Measurements from ENCODE around the gene VOPP1. TPM values are rescaled to one million over a fixed set of nuclear protein-coding genes. Genes with fewer than 3 reads are reported as not detected.

The VOPP1 gene
- total RNA-seq, 2 experiments from 2014 or later: 49.6 to 53.1 TPM

DNA sequence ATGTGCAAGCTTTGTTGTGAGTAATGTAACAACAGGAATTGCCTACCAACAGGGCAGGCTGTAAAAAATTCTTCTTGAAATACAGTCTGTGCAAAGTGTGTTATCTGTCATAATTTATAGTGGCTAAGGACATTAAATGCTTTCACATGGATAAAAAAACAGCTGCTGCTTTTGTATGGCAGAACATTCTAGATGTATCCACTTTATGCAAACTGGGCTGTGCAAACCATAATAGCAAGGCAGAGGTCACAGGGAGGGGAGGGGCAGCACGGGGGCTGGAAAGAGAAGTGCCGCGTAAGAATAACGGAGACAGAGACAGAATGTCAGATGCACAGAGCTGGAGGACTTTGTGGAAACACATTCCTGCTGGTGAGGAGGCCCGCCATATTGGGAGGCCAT, 86.1 kb downstream of the VOPP1 start:
- H3K36me3 Mint-ChIP-seq (ENCODE audit: low read depth): peaks cover 78% of the 10 kb centered on the region
- ChIA-PET CTCF (no interaction called here), POLR2A (no interaction called here)
- Histone ChIP-seq H3K27ac (ENCODE audit: low read depth in 1 of 2, low read length in 2 of 2) (no peak overlapping the region), H3K4me3 (ENCODE audit: low read length) (no peak overlapping the region), H3K9me3 (ENCODE audit: control insufficient read depth in 1 of 2, insufficient read depth in 1 of 2, low read length in 2 of 2) (no peaks in the 10 kb centered on the region), H3K27me3 (ENCODE audit: control insufficient read depth in 1 of 2, insufficient read depth in 2 of 2, low read length in 2 of 2) (no peaks in the 10 kb centered on the region), H3K4me1 (ENCODE audit: insufficient read depth, low read length) (peaks cover 44% of the 10 kb centered on the region), H3K36me3 (ENCODE audit: insufficient read depth, low read length) (peaks cover 69% of the 10 kb centered on the region)
- peaks cover 75% of the 10 kb centered on the region for H3K4me1 Mint-ChIP-seq (ENCODE audit: low read depth)
- TF ChIP-seq, protein P1, sequence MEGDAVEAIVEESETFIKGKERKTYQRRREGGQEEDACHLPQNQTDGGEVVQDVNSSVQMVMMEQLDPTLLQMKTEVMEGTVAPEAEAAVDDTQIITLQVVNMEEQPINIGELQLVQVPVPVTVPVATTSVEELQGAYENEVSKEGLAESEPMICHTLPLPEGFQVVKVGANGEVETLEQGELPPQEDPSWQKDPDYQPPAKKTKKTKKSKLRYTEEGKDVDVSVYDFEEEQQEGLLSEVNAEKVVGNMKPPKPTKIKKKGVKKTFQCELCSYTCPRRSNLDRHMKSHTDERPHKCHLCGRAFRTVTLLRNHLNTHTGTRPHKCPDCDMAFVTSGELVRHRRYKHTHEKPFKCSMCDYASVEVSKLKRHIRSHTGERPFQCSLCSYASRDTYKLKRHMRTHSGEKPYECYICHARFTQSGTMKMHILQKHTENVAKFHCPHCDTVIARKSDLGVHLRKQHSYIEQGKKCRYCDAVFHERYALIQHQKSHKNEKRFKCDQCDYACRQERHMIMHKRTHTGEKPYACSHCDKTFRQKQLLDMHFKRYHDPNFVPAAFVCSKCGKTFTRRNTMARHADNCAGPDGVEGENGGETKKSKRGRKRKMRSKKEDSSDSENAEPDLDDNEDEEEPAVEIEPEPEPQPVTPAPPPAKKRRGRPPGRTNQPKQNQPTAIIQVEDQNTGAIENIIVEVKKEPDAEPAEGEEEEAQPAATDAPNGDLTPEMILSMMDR (IDR thresholded peaks at IDR 0.05): no peak
- no peaks in the 10 kb centered on the region for H3K27me3 Mint-ChIP-seq
- intact Hi-C loops (cut with DNase I, micrococcal nuclease): no loop called here
- no peak overlapping the region for H3K4me3 Mint-ChIP-seq
- DNase-seq (no peak), ATAC-seq (ENCODE audit: poor library complexity) (no peak)
- H3K9me3 Mint-ChIP-seq: no peaks in the 10 kb centered on the region
- H3K27ac Mint-ChIP-seq: peak overlapping the region; percentile 74

DNA sequence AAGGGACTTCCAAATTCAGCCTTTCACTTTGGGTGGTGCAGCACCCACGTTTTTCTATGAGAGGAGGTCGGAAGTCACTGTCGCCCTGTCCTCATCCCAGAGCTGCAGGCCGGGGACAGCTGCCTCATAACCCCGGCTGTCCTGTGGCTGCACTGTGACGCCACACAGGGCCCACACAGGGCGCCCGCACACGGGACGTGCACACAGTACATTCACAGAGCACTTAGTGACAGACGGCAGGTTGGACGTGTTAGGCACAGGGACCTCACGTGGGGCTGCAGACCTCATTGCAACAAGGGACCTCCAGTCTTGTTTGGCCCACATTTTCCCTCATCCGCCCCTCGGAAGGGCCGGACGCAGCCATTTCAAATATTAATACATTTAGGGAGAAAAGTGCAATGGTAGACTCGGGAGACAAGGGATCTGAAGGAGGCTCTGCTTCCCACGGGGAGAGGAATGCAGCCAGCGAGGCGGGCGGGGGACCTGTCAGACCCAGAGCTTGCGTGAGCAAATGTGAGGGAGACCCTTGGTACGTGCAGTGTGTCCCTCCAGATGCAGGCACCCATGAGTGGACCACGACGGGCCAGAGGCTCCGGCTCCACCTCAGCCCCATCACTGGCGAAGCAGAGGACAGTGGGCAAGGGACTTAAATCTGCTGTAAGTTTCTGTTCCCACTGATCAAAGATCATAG, 86.7 kb downstream of the VOPP1 start:
- ATAC-seq (ENCODE audit: poor library complexity) (no peak), DNase-seq (no peak)
- Histone ChIP-seq H3K27ac (ENCODE audit: low read depth in 1 of 2, low read length in 2 of 2) (no peak overlapping the region), H3K9me3 (ENCODE audit: control insufficient read depth in 1 of 2, insufficient read depth in 1 of 2, low read length in 2 of 2) (no peaks in the 10 kb centered on the region), H3K36me3 (ENCODE audit: insufficient read depth, low read length) (peaks cover 64% of the 10 kb centered on the region), H3K27me3 (ENCODE audit: control insufficient read depth in 1 of 2, insufficient read depth in 2 of 2, low read length in 2 of 2) (no peaks in the 10 kb centered on the region), H3K4me3 (ENCODE audit: low read length) (no peak overlapping the region), H3K4me1 (ENCODE audit: insufficient read depth, low read length) (peaks cover 49% of the 10 kb centered on the region)
- Mint-ChIP-seq H3K27me3 (no peaks in the 10 kb centered on the region), H3K27ac (peak overlapping the region; percentile 70), H3K9me3 (no peaks in the 10 kb centered on the region), H3K36me3 (ENCODE audit: low read depth) (peaks cover 77% of the 10 kb centered on the region), H3K4me1 (ENCODE audit: low read depth) (peaks cover 76% of the 10 kb centered on the region), H3K4me3 (no peak overlapping the region)
- ChIA-PET CTCF (no interaction called here), POLR2A (no interaction called here)
- TF ChIP-seq, protein P1 (IDR thresholded peaks at IDR 0.05): no peak
- intact Hi-C loops (cut with DNase I, micrococcal nuclease): no loop called here

DNA sequence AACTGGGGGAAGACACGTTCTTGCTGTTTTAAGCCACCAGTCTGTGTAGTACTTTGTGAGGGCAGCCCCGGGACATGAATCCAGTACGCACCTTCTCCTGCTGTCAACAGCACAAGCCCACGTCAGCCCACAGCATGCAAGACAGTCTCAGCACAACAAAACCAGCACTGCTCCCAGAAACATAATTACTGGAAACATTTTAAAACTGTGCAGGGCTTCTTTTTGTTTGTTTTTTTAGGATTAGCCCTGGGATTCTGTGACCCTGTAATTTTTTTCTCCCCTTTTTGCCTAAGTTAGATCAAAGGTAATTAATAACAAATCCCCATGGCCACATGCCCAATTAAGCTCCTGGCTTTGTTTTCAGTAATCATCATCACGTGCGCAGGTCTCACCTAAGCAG, 87.5 kb downstream of the VOPP1 start:
- Mint-ChIP-seq H3K27me3 (no peaks in the 10 kb centered on the region), H3K9me3 (no peaks in the 10 kb centered on the region), H3K36me3 (ENCODE audit: low read depth) (peaks cover 71% of the 10 kb centered on the region), H3K4me1 (ENCODE audit: low read depth) (peaks cover 84% of the 10 kb centered on the region), H3K27ac (peak overlapping the region; percentile 70), H3K4me3 (no peak overlapping the region)
- ChIA-PET POLR2A (interaction anchor here (0.8 to 1.4 kb wide), 3 partner anchors 16 to 64 kb away, joined by 3 read pairs; no protein-coding TSS in a partner anchor), CTCF (no interaction called here)
- TF ChIP-seq, protein P1 (IDR thresholded peaks at IDR 0.05): no peak
- peaks cover 56% of the 10 kb centered on the region for H3K36me3 ChIP-seq (ENCODE audit: insufficient read depth, low read length)
- ATAC-seq (ENCODE audit: poor library complexity) (no peak), DNase-seq (no peak)
- no peaks in the 10 kb centered on the region for H3K27me3 ChIP-seq (ENCODE audit: control insufficient read depth in 1 of 2, insufficient read depth in 2 of 2, low read length in 2 of 2)
- no peak overlapping the region for H3K4me3 ChIP-seq (ENCODE audit: low read length)
- intact Hi-C loops (cut with DNase I, micrococcal nuclease): no loop called here
- no peaks in the 10 kb centered on the region for H3K9me3 ChIP-seq (ENCODE audit: control insufficient read depth in 1 of 2, insufficient read depth in 1 of 2, low read length in 2 of 2)
- peaks cover 49% of the 10 kb centered on the region for H3K4me1 ChIP-seq (ENCODE audit: insufficient read depth, low read length)
- peak overlapping the region in 1 of 2 donors; percentile 36 for H3K27ac ChIP-seq (ENCODE audit: low read depth in 1 of 2, low read length in 2 of 2)

All from CD4-positive, alpha-beta T cell (primary cell).